HG03066 (cell line): ENCODE data around the gene RTP5.
"Not testable (repeated sequence)": the region's sequence is repeated elsewhere in the genome, so short reads cannot be mapped to it uniquely, and the experiment has no call there.

ENCODE experiments used
- ATAC-seq: cut with Tn5 transposase; IDR thresholded peaks from one replicate; pipeline ENCODE4 v1.9.1; 2021; ENCODE audit warnings: low read depth; ENCODE audit not compliant: unreplicated experiment

Gene RTP5

DNA sequence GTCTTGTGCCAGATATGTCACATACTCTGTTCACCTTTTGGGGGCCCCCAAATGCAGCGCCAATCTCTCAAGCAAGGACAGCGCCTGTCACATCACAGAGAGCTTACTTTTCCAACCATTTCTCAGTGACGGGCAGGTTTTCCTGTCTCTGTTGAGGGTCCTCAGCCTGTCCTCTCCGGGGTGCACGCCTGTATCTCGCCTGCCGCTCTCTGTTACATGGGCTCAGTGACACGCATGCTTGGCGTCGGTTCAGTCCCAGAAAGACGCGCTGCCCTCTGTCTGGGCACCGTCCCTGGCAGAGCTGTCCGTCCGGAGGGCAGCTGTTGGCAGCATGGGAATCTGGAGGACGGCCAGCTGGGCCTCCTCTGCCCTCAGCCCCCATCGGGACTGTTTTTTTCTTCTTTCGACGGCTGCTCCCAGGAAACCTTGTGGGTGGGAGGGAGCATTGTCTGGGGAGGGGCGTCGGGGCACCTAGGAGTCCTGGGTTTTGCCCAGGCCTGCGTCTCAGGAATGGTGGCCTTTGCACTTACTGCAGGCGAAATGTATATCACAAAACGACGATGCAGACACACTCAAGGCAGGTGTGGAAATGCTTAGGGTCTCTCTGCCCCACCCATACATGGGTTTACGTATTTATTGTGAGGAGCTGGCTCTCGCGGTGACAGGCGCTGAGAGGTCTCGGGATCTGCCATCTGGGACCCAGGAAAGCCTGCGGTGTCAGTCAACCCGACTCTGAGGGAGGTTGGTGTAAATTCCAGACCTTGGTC lies 30.9 kb downstream of the RTP5 start:
- no peak for ATAC-seq

DNA sequence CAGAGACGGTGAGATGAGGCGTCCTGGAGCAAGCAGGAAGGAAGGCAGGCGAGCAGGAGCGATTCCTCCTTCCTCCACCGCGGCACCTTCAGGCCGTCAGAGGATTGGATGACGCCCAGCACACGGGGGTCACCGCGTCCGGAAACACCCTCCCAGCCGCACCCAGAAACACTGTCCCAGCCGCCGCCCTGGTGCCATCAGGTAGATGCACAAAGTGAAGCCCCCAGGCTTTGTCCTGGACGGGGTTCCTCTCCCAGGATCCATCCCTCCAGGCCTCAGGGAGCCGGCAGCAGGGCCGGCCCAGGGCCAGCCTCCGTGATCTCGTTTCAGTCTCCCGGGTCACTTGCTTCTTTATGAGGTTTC lies 31.5 kb downstream of the RTP5 start:
- ATAC-seq: no peak

DNA sequence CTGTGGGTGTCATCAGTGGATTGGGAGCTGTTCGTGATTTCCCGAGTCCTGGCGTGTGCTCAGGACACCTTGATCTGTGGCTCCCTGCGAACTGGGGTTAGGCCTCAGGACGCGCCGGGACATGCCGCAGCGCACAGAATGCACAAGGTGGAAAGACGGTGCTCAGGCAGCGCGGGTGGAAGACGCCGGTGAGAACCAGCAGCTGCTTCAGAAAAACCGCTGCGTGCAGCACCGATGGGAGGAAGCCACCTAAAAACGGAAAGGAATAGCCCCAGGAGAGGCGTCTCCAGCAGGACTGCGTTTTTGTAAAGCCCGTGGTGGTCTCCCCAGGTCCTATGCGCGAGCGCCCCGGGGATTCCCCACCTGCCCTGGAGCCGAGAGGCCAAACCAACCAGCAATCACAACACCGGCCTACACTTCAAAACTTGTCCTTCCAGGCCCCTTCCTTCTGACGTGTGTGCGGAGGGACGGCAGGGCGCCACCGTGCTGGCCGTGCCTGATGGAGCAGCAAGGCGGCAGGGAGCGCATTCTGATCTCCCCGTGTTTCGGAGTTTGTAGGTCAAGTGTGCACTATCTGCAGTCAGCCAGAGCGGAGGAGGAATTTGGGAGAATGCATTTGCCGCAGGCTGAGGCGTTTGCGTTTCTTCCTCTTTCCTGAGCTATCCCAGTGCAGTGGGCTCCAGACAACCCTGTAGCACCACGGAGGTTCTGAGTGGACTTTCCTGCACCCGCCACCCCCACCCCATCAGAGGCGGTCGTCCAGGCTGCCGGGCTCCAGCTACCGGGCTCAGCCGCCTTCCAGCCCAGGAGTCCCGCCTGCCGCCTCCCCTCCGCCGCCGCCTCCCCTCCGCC lies 32.2 kb downstream of the RTP5 start:
- ATAC-seq: no peak

DNA sequence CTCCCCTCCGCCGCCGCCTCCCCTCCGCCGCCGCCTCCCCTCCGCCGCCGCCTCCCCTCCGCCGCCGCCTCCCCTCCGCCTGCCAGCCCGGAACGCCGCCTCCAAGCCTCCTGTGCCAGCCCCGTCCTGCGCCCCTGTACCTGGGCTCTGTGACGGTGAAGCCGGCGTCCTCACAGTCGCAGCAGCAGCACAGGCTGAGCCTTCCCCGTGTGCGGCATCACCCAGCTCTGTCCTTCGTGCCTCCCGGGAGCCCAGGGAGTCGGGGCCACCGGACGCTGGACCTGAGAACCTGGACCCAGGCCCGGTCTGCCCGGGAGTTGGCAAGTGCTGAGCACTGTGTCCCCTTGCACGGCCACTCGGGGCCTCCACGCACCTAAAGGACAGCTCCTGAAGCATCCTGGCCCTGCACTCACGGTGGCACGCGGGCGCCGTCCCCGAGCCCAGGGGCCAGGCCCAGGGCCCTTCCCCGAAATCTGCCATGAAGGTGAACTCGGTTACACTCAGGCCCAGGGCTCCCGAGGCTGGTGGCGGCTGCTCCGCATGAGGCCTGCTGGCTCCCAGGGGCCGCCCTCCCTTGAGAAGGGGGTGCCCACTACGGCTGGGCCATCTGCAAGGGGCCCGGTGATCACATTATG lies 32.9 kb downstream of the RTP5 start:
- ATAC-seq: no peak

DNA sequence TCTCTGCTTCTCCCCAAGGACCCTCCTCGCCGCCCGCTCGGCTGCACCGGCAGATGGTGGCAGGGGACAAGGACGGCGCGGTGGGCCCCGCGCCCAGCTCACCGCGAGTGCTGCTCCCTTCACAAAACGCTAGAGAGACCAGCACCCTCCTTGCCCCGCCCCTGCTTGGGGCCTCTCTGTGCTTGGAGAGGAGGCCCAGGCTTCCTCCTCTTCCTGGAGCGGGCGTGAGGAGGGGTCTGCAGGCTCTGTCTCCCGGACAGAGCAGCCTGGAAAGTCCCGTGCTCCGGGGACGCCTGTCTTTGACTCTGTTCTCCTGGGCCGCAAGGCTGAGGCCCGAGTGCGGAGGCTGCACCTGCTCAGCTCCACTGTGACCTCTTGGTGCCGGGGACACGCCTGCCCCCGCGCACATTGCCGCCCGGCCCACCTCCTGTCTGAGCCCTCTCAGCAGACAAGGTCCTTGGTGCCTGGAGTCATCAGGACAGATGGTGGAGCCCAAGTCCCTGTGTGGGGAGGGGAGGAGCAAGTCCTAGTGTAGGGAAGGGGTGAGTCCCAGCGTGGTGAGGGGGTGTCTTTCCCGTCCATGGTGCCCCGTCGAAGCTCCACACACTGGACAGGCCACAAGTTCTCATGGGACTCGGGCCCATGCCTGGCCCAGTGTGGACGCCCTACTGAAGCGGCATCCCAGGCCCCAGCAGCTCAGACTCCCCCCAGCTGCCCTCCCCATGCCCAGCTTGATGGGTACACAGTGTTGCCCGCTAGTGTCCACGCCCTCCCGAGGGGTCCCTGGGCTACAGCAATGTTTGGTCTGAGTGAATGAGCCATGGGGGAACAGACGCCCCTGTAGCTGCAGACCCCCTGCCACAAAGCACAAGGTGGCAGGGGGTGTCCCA lies 33.8 kb downstream of the RTP5 start:
- ATAC-seq: no peak

DNA sequence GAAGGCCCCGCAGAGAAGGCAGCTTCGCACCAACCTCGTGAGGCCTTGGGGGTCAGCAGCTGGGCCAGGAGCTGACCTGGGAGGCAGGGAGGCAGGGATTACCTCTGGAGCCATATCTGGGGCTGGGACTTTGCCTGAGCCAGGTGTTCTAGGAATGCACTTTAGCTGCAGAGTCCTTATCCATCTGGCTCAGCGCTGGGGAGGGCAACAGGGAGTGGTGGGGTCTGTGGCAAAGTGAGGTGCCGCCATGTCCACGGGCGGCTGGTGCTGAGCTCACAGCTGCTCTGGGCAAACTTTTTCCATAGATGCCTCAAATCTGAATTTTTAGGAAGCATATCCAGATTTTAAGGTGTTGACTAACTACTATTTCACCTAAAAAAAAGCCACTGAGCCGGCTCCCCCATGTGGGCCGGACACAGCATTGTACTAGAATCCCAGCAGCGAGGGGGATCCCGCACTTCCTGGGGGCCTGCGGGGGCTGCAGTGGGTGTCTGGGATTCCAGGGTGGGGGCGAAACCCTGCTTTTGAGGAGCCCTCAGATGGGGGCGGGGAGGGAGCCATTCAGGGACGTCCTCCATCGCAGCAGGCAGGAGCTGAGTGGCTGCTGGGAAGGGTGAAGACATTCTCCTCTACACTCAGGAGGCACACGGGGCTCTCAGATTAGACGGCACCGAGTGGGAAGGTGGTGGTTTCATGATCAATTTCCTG lies 34.6 kb downstream of the RTP5 start:
- no peak for ATAC-seq

DNA sequence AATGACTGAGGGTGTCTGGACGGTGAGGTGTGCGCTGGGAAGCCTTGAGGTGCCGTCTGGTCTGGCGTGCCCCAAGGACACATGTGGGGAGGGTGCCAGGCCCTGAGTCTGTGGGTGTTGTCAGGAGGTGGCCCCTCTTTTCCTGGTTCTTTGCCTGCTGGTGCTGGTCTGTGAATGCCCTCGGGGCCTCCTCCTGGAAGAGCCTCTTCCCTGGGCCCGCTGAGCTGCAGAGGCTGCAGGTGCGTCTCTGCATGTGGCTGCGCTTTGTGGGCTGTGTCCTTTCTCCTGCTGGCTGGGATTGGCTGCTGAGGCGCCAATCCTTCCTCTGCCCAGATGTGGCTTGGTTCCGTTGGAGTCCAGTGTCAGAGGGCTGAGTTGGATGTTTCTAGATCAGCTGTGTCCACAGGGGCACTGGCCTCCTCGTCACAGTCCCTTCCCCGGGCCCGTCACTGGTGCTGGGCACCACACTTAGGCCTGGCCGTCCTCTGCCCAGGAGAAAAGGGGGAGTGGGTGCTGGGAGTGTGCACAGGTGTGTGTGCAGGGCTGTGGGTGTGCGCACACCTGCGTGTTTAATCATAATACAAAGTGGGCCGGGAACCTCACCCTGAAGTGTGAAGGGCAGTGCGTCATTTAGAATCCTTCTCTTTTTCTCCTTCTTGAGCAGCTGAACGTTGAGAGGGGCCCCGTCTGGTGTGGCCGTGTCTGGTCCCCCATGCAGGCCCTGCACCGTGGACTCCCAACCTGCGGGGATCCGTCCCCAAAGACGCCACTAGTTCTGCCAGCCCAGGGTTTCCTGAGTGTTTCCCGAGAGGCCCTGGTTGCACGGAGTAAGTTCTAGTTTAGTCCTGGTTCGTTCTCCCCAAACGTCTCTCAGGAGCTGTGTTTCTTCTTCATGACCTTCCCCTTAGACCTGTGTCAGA lies 35.5 kb downstream of the RTP5 start:
- no peak for ATAC-seq

DNA sequence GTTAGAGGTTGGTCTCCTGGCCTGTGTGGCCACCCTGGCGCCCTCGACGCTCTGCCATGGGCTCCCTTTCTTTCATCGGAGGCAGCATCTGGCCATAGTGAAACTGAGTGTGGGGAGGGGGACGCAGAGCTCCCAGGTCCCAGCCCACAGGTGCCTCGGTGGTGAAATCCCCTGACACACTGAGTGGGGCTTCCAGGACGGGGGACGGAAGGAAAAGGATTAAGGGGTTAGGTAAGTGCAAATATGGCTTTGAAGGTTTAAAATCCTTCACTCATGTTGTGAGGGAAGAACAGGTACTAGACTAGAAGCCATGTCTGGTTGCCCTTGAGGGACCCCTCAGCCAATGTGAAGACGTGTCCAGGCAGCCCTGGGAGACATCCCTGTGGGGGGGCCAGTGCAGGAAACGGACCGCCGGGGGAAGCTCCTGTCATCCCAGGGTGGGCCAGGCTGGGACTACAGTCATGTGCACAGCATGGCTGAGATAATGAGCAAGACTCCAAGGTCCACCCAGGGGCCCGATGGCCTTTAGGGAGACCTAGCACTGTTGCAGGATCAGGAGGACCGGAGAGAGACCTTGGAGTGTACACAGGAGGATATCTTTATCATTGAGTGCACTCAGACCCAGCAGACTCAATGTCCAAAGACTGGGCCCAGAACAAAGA lies 36.3 kb downstream of the RTP5 start:
- ATAC-seq: no peak

DNA sequence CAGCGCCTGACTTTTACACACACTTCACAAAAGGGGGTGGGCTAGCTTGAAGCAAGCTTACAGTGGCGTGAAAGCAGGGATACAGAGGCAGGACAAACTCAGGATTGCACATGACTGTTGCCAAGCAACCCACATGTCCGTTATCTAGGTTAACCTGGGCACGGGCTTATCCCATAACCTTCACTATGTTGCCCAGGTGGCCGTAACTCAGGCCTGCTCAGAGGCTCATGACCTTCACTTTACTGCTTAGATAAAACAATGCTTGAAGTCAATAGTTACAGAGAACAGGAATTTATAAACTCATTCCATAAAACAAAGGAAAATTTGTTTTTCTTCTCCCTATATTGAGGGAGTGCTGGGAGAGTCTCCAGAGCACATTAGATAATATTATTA lies 36.8 kb downstream of the RTP5 start:
- not testable (repeated sequence) for ATAC-seq

DNA sequence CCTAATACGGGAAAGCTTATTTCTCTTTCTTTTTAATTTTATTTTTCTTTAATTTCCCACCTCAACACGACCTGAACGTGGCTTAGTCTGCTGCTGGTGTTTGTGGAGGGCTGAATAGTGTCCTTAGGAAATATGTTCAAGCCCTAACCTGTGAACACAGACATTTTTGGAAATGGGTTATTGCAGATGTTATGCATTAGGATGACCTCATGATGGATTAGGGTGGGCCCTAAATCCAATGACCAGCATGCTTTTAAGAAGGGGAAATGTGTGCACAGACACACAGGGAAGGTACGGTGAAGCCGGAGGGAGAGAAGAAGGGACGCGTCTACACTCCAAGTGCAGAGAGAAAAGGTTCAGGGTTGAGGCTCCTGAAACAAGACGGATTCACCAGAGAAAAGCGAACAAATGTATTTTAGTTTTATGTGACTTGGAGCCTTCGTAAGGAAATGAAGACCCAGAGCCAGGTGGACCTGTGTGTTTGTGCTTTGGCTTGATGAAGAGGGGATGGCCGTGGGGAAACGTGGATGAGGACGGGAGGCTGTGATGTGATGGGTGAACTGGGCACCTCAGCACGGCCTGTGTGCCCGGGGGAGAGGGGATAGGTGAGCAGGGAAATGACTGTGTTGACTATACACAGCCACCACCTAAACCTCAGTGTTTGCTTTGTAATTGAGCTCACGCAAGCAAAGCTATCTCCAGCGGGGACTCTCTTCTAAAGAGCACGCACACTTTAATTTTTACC lies 37.5 kb downstream of the RTP5 start:
- ATAC-seq: no peak

DNA sequence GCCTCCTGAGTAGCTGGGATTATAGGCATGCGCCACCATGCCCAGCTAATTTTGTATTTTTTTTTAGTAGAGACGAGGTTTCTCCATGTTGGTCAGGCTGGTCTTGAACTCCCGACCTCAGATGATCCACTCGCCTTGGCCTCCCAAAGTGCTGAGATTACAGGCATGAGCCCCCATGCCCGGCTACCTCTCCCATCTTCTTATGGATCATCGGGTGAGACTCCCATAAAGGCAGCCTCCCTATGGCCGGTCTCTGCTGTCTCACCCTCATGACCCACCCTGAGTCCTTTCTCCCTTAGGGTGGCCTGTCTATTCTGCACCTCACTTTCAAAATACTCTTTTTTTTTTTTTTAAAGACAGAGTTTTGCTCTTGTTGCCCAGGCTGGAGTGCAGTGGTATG lies 38.3 kb downstream of the RTP5 start:
- not testable (repeated sequence) for ATAC-seq

DNA sequence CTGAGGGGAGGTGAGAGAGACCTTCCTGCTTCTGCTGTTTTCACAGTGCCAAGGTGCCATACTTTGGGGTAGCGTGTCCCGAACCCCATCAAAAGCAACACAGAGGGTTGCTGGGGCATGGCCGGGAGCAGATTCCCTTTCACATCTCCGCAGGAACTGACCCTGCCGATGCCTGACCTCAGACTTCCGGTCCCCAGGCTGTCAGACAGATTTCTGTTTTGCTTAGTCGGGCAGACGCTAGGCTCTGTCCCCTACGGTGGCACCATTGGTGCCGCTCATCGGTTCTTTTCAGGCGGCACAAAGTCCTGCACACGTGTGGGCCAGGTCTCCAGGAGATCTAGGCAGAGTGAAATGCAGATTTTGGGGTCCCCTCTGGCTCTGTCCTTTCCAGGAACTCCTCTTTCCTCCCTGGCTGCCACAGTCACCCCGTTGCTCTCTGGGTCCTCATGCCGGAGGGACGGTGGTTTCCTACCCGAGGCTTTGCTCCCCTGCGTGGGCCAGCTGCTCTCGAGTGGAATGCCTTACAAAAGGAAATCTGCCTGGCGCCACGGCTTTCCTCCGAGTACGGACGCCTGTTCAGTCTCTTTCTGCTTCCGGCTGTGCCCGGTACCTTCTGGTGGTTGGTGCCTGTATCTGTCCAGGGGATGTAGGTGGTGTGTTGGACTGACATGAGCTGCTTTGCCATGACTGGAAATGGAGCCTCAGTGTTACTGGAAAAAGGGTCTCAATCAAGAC lies 39.3 kb downstream of the RTP5 start:
- no peak for ATAC-seq

DNA sequence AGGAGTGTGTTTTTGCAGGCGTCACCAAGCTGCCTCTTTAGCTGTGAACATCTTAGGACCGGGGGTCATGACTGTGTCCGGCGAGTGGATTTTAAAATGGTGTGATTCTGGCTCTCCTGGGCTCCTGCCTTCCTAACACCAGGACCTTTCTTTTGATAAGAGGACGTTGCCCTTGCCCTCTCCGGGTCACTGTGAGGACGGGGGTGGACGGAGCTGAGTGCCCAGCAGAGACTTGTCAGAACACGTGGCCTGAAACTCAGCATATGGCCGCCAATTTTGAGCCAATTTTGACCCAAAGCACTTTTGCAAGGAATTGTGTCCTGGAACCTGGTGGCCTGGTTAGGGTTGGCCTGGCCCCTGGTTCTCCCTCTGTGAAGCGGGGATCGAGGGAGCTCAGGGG lies 40.2 kb downstream of the RTP5 start:
- ATAC-seq: no peak

DNA sequence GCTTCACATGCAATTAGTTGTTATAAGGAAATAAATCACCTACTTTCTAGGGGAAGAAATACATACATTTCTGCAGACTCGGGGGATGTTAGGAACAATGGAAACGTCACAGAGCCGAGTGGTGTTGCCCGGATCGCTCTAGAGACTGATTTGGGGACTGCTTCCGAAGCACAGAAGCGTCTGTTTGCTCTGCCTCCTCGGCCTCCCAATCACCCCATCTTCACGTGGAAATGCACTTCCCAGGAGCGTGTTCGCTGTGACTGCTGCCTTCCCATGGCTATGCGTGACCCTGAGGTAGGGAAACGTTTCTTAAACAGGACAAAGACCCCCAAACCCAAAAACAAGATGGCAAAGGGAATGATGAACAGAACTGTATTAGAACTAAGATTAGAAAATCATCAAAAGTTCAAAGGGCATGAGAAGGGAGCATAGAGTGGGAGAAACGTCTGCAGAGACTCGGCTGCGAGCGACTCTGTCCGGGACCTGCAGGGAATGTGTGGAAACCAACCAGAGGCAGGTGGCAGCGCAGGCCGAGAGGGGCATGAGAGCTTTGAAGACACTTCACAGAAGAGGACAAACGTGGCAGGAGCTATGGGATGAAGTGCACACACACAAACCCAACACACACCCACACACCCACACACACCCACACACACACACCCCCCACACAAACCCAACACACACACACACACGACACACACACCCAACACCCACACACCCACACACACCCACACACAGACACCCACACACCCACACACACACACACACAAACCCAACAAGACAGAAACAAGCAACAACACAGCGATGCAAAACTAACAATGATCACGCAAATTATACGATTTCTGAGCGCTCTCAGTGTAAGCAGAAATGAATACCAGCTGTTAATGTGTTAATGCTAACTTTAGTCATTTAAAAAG lies 41.3 kb downstream of the RTP5 start:
- no peak for ATAC-seq

DNA sequence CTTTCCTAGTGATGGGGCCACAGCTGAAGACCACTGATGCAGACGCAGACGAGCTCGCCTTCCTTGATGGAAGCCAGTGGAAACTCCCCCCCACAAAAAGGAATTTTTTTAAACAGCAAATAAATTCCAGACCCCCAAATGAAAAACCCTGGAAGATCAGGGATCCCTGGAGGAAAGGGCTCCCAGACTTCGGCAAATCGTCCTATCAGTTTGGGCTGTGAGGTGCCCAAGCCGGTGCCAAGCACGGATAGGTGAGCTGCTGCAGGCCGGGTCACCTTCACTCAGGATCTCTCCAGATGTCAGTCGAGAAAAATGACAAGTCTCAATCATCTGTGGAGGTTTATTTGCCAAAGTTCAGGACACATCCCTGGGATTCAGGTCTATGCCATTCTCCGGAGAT lies 42.0 kb downstream of the RTP5 start:
- ATAC-seq: no peak

DNA sequence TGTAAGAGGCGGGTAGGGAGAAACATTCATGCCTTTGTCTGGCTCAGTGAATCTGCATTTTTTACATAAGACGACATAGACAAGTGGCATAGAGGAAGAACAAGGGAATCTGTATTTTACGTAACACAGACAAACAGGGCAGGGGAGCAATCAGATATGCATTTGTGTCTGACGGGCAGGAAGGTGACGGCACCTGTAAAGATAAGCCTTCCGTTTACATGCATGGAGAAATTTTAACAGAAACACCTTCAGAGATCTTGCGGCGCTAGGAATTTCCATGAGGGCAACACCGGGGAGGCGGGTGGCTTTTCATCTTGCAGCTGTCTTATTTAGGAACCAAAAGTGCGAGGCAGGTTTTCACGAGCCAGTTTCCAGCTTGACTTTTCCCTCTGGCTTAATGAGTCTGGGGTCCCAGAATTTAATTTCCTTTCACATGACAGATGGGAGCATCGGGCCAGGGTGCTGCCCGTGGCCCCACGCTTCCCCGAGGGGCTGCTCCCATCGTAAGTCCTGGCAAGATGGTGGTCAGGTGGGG lies 42.6 kb downstream of the RTP5 start:
- ATAC-seq: no peak
